OCI-LY1 (cell line): ENCODE measurements around the gene MDN1.

Experiments
- EZH2 ChIP-seq: fragments of 200-600 bp; sonication (generic), shearing (Covaris generic); IDR thresholded peaks from 2 replicates; pipeline ENCODE4 v1.8.0; 2017; ENCODE audit warnings: borderline replicate concordance, mixed run types, mild to moderate bottlenecking, antibody characterized with exemption, low read length, moderate library complexity, mixed read lengths
- TF ChIP-seq, protein P1 (sequence below): fragments of 200-600 bp; sonication (generic), shearing (Covaris generic); IDR thresholded peaks from 2 replicates; pipeline ENCODE4 v1.5.1; 2017; ENCODE audit warnings: mild to moderate bottlenecking, antibody characterized with exemption, low read length, moderate library complexity, mixed read lengths

DNA sequence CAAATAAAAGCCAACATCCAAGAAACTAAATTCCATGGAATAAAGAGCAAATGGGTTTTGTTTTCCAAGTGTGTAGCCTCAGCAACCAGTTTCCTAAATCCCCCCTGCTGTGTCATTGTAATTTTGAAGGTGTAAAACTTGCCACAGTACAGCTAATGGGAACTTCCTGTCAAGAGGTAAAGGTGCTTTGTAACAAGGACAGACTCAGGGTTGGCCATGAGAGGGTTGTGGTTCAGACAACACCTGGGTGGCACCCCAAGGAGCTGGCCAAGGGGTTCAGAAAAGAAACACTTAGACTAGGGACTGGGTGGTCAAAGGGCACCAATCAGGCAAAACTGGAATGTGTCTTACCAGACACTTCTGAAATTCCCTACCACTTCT lies 128.7 kb downstream of the MDN1 start:
- TF ChIP-seq, protein P1, sequence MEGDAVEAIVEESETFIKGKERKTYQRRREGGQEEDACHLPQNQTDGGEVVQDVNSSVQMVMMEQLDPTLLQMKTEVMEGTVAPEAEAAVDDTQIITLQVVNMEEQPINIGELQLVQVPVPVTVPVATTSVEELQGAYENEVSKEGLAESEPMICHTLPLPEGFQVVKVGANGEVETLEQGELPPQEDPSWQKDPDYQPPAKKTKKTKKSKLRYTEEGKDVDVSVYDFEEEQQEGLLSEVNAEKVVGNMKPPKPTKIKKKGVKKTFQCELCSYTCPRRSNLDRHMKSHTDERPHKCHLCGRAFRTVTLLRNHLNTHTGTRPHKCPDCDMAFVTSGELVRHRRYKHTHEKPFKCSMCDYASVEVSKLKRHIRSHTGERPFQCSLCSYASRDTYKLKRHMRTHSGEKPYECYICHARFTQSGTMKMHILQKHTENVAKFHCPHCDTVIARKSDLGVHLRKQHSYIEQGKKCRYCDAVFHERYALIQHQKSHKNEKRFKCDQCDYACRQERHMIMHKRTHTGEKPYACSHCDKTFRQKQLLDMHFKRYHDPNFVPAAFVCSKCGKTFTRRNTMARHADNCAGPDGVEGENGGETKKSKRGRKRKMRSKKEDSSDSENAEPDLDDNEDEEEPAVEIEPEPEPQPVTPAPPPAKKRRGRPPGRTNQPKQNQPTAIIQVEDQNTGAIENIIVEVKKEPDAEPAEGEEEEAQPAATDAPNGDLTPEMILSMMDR, result no peak
- TF ChIP-seq EZH2, result no peak
